Osteoblast (primary cell): ENCODE measurements around the gene PHF13. TPM values are rescaled to one million over a fixed set of nuclear protein-coding genes. Genes with fewer than 3 reads are reported as not detected.
"Not testable (repeated sequence)": the region's sequence is repeated elsewhere in the genome, so short reads cannot be mapped to it uniquely, and the experiment has no call there.

Experiments
- DNase-seq: peaks from one replicate; pipeline ENCODE4 v3.0.0; 2011; ENCODE audit warnings: low spot score, mixed read lengths; ENCODE audit not compliant: insufficient read length; ENCODE audit errors: missing footprints
- H2AFZ ChIP-seq: 2 replicates; pipeline ENCODE4 v1.6.0; 2011; ENCODE audit warnings: mild to moderate bottlenecking, low read length
- H3K27ac ChIP-seq: 2 replicates; pipeline ENCODE4 v1.5.1; 2011; ENCODE audit warnings: mild to moderate bottlenecking, low read depth, low read length, moderate library complexity
- H3K27me3 ChIP-seq: 2 replicates; pipeline ENCODE4 v1.6.0; 2012; ENCODE audit warnings: mild to moderate bottlenecking, control low read depth, inconsistent platforms, low read length, moderate library complexity; ENCODE audit not compliant: insufficient read depth
- H3K36me3 ChIP-seq: 2 replicates; pipeline ENCODE4 v1.5.1; 2011; ENCODE audit warnings: mild to moderate bottlenecking, low read length, control low read depth, moderate library complexity; ENCODE audit not compliant: insufficient read depth
- H3K4me1 ChIP-seq: 2 replicates; pipeline ENCODE4 v1.5.1; 2011; ENCODE audit warnings: mild to moderate bottlenecking, low read length, control low read depth, moderate library complexity; ENCODE audit not compliant: insufficient read depth
- H3K4me2 ChIP-seq: 2 replicates; pipeline ENCODE4 v1.6.0; 2011; ENCODE audit warnings: mild to moderate bottlenecking, low read length; ENCODE audit not compliant: insufficient read depth
- H3K4me3 ChIP-seq: fragments of 200-600 bp; sonication (generic); 3 replicates; pipeline ENCODE4 v1.5.1; 2012; ENCODE audit warnings: mild to moderate bottlenecking, low read length, inconsistent platforms; ENCODE audit not compliant: insufficient read depth
- H3K79me2 ChIP-seq: 2 replicates; pipeline ENCODE4 v1.6.0; 2012; ENCODE audit warnings: mild to moderate bottlenecking, low read length, control low read depth, inconsistent platforms; ENCODE audit not compliant: insufficient read depth
- H3K9me3 ChIP-seq: 2 replicates; pipeline ENCODE4 v1.5.1; 2011; ENCODE audit warnings: low read depth, low read length, control low read depth
- H4K20me1 ChIP-seq: 2 replicates; pipeline ENCODE4 v1.6.0; 2012; ENCODE audit warnings: mild to moderate bottlenecking, low read length, control low read depth; ENCODE audit not compliant: insufficient read depth
- total RNA-seq: library from RNA; depleted of rRNA; stranded (reverse); fragments of >200 nt; gene quantifications from 2 replicates; pipeline ENCODE4 v1.2.3, GENCODE V29; 2012
- TF ChIP-seq, protein P1 (sequence below): IDR thresholded peaks from 2 replicates; pipeline ENCODE4 v1.5.1; 2011; ENCODE audit warnings: mild to moderate bottlenecking, low read depth, low read length, moderate library complexity; ENCODE audit errors: extremely low read depth

Gene PHF13
- total RNA-seq, 1 donor: 13.4 TPM

DNA sequence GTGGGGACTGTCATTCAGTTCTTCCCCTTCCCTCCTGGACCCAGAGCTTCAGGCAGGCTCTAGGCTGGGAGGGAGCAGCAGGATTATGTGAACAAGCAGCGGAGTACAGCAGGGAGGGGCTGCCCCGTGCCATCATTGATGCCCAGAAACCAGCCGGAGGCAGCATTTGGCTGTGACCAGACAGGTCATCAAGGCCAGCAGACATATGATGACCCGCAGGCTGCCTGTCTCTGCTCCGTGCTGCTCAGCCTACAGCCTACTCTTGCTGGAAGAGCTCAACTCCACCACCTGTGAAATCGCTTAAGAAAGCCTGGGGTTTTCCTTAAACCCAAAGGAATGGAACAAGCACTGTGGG lies 15.8 kb upstream of the PHF13 start:
- Histone ChIP-seq H2AFZ (no peak overlapping the region), H3K4me1 (peaks cover 17% of the 10 kb centered on the region), H3K27ac (no peak overlapping the region), H3K27me3 (no peaks in the 10 kb centered on the region), H3K9me3 (no peaks in the 10 kb centered on the region), H3K4me2 (no peak overlapping the region), H4K20me1 (peaks cover 83% of the 10 kb centered on the region), H3K79me2 (peaks cover 90% of the 10 kb centered on the region), H3K36me3 (peaks cover 65% of the 10 kb centered on the region), H3K4me3 (no peak overlapping the region)
- TF ChIP-seq, protein P1, sequence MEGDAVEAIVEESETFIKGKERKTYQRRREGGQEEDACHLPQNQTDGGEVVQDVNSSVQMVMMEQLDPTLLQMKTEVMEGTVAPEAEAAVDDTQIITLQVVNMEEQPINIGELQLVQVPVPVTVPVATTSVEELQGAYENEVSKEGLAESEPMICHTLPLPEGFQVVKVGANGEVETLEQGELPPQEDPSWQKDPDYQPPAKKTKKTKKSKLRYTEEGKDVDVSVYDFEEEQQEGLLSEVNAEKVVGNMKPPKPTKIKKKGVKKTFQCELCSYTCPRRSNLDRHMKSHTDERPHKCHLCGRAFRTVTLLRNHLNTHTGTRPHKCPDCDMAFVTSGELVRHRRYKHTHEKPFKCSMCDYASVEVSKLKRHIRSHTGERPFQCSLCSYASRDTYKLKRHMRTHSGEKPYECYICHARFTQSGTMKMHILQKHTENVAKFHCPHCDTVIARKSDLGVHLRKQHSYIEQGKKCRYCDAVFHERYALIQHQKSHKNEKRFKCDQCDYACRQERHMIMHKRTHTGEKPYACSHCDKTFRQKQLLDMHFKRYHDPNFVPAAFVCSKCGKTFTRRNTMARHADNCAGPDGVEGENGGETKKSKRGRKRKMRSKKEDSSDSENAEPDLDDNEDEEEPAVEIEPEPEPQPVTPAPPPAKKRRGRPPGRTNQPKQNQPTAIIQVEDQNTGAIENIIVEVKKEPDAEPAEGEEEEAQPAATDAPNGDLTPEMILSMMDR: no peak
- DNase-seq: peak; percentile 76

DNA sequence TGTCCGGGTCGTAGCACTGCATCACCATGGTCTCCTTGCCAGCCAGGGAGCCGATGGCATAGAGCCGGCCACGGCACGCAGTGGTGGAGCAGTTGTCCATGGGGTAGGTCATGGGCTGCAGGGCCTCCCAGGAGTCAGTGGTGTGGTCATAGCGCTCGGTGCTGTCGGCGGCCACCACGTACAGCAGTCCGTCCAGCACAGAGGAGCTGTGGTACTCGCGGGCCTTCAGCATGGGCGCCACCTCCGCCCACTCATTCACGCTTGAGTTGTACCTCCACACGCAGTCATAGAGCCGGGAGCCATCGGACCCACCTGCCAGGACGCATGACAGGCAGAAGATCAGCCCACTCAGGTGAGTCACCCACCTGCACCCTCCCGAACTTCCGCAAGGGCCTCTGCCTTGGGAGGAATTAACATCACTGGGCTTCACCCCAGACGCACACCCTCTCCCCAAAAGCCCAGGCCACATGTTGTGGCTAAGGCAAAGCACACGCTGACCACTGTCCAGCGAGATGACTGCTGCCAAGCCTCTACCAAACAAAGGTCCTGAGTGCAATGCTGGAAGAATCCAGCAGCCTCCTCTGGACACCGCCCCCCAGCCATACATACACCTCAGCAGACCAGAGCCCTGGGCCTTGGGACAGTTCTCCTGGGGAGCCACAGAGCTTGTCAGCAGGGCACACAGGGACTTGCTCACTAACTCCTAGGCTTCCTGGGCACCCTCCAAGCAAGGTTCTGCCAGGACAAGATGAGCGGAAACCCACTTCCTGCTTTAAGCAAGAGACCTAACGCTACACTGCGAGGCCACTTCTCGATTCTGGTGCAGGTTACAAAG lies 14.2 kb upstream of the PHF13 start:
- Histone ChIP-seq H2AFZ (no peak overlapping the region), H3K27ac (no peak overlapping the region), H3K4me1 (peaks cover 28% of the 10 kb centered on the region), H3K36me3 (peaks cover 48% of the 10 kb centered on the region), H3K9me3 (no peaks in the 10 kb centered on the region), H3K27me3 (no peaks in the 10 kb centered on the region), H3K79me2 (peaks cover 75% of the 10 kb centered on the region), H4K20me1 (peaks cover 71% of the 10 kb centered on the region), H3K4me3 (peak overlapping the region; percentile 85), H3K4me2 (peak overlapping the region; percentile 100)
- TF ChIP-seq, protein P1: no peak
- DNase-seq: peak; percentile 93

- H3K27me3 ChIP-seq, H3K9me3 ChIP-seq, DNase-seq, H2AFZ ChIP-seq: not testable (repeated sequence)
- peak overlapping the region; percentile 85 for H3K4me3 ChIP-seq
- peaks cover 68% of the 10 kb centered on the region for H4K20me1 ChIP-seq
- peak overlapping the region; percentile 79 for H3K27ac ChIP-seq
- H3K79me2 ChIP-seq: peaks cover 72% of the 10 kb centered on the region
- peaks cover 44% of the 10 kb centered on the region for H3K36me3 ChIP-seq
- H3K4me1 ChIP-seq: peaks cover 34% of the 10 kb centered on the region
- peak overlapping the region; percentile 100 for H3K4me2 ChIP-seq
Measured at GRCh38 chr1:6599991-6600390, 13.5 kb upstream of the PHF13 start.

- peak overlapping the region; percentile 85 for H3K4me3 ChIP-seq
- peak overlapping the region; percentile 100 for H3K4me2 ChIP-seq
- peaks cover 35% of the 10 kb centered on the region for H3K4me1 ChIP-seq
- H3K79me2 ChIP-seq: peaks cover 67% of the 10 kb centered on the region
- peaks cover 38% of the 10 kb centered on the region for H3K36me3 ChIP-seq
- H2AFZ ChIP-seq: peak overlapping the region; percentile 32
- H3K27ac ChIP-seq: peak overlapping the region; percentile 79
- no peaks in the 10 kb centered on the region for H3K27me3 ChIP-seq
- H4K20me1 ChIP-seq: peaks cover 63% of the 10 kb centered on the region
- peak; percentile 90 for DNase-seq
- TF ChIP-seq, protein P1: no peak
- H3K9me3 ChIP-seq: no peaks in the 10 kb centered on the region
Measured at GRCh38 chr1:6600410-6601048, 13.0 kb upstream of the PHF13 start.
